ENCODE measurements around the gene CD58.
"Not testable (repeated sequence)": the region's sequence is repeated elsewhere in the genome, so short reads cannot be mapped to it uniquely, and the experiment has no call there.

The CD58 gene

GRCh38 chr1:116571215-116571919 is 541 bp upstream of the CD58 start:
- DNase-seq (ENCODE audit: low read depth): no peak

- DNase-seq (ENCODE audit: low read depth): no peak
Measured at GRCh38 chr1:116569776-116570357, 959 bp downstream of the CD58 start.

DNA sequence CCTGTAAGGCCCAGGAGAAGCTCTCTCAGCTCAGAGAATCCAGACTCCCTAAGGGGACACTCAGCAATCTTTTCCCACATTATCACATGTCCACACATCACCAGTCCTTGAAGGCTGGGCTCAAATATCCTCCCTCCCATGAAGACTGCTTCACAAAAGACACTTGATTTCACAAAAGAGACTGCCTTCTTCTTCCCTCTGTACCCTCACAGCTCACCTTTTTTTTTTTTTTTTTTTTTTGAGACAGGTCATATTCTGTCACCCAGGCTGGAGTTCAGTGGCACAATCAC is 1.5 kb downstream of the CD58 start:
- DNase-seq (ENCODE audit: low read depth): no peak

- no peak for DNase-seq (ENCODE audit: low read depth)
Measured at GRCh38 chr1:116568662-116569380, 2.0 kb downstream of the CD58 start.

GRCh38 chr1:116567790-116568661 is 2.8 kb downstream of the CD58 start:
- DNase-seq (ENCODE audit: low read depth): no peak

GRCh38 chr1:116565222-116565621 is 5.6 kb downstream of the CD58 start:
- no peak for DNase-seq (ENCODE audit: low read depth)

DNA sequence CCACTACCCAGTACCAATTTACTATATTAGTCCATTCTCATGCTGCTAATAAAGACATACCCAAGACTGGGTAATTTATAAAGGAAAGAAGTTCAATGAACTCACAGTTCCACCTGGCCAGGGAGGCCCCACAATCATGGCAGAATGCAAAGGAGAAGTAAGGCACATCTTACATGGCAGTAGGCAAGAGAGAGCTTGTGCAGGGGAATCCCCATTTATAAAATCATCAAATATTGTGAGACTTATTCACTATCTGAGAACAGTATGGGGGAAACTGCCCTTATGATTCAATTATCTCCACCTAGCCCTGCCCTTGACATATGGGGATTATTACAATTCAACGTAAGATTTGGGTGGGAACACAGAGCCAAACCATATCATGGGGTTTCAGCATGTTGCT is 6.4 kb downstream of the CD58 start:
- DNase-seq (ENCODE audit: low read depth): no peak

GRCh38 chr1:116562465-116562864 is 8.4 kb downstream of the CD58 start:
- not testable (repeated sequence) for DNase-seq (ENCODE audit: low read depth)

- DNase-seq (ENCODE audit: low read depth): no peak
Measured at GRCh38 chr1:116561563-116561962, 9.3 kb downstream of the CD58 start.

DNA sequence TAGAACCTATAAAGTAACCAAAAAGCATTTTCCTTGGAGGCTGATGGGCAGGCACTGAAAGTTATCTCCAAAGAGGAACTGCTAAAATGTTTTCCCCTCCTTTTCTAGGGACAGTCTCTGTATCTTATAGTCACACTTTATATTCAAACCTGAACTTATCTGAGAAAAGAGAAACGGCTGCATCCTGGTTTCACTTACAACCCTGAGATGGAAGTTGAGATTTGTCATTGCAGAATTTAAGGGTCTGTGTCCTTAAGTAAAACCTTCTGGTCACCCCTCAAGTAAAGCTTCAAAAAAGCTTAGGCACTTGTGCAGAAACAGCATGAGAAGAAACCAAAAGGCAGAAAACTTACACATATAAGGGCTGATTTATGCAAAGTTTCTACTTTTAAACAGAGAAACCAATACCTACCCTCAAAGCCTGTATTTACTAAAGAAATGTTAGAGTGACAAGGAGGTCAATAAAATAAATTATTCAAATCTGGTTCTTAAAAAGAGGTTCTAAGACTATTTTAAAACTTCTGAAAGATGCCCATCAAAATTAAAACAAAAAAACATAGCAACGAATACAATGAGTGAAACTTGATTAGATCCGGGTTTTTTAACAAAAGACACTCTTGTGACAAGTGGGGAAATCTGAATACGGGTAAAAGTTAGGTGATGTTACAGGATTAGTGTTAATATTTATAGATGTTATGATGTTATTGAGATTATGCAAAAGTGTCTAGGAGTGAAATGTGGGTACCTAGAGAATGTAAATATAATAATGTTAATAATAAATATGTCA is 9.9 kb downstream of the CD58 start:
- DNase-seq (ENCODE audit: low read depth): no peak

DNA sequence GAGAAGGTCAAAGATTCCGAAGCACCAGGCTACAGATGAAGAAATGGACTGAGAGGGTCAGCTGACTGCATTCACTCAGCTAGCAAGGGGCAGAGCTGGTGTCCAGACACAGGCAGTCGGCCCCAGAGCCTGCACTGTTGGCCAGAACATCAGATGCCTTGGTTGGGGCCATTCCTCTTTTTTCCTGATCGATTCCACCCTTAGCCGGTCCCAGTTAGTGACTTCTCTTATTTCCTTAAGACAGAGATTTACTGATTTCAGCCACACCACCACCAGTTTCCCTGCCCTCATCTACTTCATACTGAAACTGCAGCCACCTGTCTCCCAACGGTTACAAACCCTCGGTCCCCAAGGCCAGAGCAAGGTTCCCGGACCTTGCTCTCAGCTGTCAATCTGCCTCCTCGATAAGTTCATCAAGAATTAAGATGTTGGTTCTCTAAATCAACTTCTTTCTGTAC is 11.5 kb downstream of the CD58 start:
- no peak for DNase-seq (ENCODE audit: low read depth)

DNA sequence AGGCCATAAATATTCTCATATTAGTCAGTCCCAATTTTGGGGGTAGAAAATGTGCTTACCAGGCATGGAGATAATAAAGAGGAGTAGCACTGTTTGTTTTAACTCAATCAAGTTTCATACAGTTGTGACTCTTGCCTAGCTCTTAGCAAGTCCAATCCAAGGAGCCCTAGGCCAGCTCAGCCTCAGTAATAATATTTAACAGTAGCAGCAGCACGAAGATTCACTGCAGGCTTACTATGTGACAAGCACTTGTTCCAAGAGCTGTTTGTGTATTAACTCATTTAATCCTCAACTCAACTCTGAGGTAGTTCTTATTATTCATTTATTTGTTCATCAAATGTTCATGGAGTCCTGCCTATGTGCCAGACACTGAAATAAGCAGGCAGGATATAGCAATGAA is 12.3 kb downstream of the CD58 start:
- no peak for DNase-seq (ENCODE audit: low read depth)

DNA sequence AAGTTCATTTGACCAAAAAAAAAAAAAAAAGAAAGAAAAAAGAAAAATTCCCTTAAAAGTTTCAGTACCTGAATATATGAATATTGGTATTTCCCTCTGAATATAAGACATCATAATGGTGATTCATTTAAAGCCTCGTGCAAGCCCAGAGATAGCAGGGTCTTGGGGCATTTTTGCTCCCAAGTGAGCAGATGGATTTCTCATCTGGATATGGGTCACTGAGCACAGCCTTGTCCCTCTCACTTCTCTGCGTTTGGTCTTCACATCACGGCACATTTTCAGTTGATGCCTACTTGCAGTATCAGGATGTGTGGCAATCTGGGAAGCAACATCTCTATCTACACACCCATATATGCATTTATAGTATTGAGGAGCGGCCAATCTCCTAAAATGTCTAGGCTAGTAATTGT is 12.7 kb downstream of the CD58 start:
- DNase-seq (ENCODE audit: low read depth): no peak

GRCh38 chr1:116557323-116557878 is 13.4 kb downstream of the CD58 start:
- DNase-seq (ENCODE audit: low read depth): no peak

DNA sequence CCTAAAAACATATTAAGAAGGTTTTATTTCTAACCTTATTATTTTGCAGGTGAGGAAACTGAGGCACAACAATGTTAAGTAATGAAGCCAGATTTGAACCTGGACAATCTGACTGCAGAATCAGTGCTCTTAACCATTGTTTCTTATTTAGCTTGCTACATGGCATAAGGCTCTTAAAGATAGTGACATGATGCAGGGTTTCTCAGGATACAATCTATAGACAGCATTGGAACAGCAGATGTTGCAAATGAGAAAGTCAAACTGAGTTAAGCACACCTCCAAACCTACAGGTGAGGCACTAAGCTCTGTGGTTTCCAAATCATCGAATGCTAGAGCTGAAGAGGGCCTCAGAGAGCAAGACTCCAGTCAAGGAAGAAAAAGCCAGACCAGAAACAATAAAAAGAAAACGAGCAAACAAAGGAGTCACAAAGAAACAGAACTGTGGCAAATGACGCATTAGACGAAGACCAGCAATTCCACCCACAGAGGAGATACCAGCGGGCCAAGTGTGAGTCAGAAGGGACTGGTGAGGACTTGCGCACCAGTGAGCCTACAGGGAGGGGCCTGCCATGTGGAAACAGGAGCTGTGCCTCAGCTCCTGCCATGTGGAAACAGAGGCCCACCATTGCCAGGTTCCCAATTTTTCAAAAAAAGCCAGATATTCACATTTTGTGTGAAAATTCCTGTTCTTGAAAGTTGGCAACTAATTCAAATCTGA is 14.4 kb downstream of the CD58 start:
- DNase-seq (ENCODE audit: low read depth): peak; percentile 88

DNA sequence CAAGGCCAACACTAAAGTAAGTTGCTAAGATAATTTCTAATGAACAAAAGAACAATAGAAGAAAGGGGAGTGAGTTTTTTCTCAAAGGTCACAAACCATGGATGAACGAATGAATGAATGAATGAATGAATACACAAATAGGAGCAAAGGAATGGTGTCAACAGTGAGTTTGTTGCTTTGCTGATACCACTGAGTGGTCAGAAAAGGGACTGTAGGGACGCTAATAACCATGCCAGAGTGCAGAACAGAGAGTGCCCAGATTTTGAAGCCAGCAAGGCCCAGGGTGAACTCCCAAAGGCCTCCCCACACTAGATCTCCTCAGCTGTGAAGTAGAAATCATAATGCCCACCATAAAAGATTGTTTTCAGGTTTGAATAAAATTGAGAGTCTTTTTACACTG is 15.9 kb downstream of the CD58 start:
- DNase-seq (ENCODE audit: low read depth): no peak

- no peak for DNase-seq (ENCODE audit: low read depth)
Measured at GRCh38 chr1:116553386-116554115, 17.3 kb downstream of the CD58 start.

- DNase-seq (ENCODE audit: low read depth): no peak
Measured at GRCh38 chr1:116546354-116546977, 24.4 kb downstream of the CD58 start.

DNA sequence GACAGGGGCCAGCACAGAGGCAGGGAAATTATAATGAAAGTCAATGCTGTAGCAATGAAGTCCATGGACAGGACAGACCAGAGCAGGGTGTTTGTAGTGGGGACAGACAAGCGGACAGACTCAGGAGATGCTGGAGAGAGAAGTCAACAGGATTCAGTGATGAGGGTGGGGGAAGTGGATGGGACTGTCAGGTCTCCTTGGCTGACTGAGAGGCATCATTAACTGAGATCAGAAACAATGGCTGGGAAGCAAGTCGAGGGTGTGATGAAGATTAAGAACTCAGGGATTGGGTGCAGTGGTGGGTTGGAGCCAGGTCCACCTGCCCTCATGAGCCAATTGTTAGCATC is 25.5 kb downstream of the CD58 start:
- DNase-seq (ENCODE audit: low read depth): no peak

Measured in stromal cell of bone marrow (primary cell).